ENCODE measurements around the gene NSG1.
A peak's percentile ranks its signal among the peaks of the same experiment; 100 is the strongest.
"Not testable (repeated sequence)": the region's sequence is repeated elsewhere in the genome, so short reads cannot be mapped to it uniquely, and the experiment has no call there.

Gene NSG1

GRCh38 chr4:4347585-4347984 lies 39.3 kb upstream of the NSG1 start:
- no peaks in the 10 kb centered on the region for H3K27me3 ChIP-seq (ENCODE audit: control insufficient read depth, low read length)
- peaks cover 61% of the 10 kb centered on the region for H3K4me1 ChIP-seq (ENCODE audit: control insufficient read depth, low read length)
- H3K9me2 ChIP-seq (replicated peaks; ENCODE audit: control insufficient read depth, low read length) = no peaks in the 10 kb centered on the region
- no peak overlapping the region for H3K4me2 ChIP-seq (ENCODE audit: low read length)
- no peak overlapping the region for H3K4me3 ChIP-seq (ENCODE audit: low read length)
- no peak for TF ChIP-seq EZH2phosphoT487 (IDR thresholded peaks at IDR 0.05; ENCODE audit: borderline replicate concordance, low read length)
- TF ChIP-seq, protein P1, sequence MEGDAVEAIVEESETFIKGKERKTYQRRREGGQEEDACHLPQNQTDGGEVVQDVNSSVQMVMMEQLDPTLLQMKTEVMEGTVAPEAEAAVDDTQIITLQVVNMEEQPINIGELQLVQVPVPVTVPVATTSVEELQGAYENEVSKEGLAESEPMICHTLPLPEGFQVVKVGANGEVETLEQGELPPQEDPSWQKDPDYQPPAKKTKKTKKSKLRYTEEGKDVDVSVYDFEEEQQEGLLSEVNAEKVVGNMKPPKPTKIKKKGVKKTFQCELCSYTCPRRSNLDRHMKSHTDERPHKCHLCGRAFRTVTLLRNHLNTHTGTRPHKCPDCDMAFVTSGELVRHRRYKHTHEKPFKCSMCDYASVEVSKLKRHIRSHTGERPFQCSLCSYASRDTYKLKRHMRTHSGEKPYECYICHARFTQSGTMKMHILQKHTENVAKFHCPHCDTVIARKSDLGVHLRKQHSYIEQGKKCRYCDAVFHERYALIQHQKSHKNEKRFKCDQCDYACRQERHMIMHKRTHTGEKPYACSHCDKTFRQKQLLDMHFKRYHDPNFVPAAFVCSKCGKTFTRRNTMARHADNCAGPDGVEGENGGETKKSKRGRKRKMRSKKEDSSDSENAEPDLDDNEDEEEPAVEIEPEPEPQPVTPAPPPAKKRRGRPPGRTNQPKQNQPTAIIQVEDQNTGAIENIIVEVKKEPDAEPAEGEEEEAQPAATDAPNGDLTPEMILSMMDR (IDR thresholded peaks at IDR 0.05; ENCODE audit: low read depth, low read length, poor library complexity, severe bottlenecking) = no peak
- peaks cover 5% of the 10 kb centered on the region; the same call in 1 of the 2 replicates for H3K9me3 ChIP-seq (ENCODE audit: control insufficient read depth, insufficient read depth, low read length)
- no peaks in the 10 kb centered on the region for H4K20me1 ChIP-seq (ENCODE audit: control insufficient read depth, insufficient read depth, low read depth, low read length)
- H3K79me2 ChIP-seq (ENCODE audit: control insufficient read depth, low read length) = no peaks in the 10 kb centered on the region
- H3F3A ChIP-seq (ENCODE audit: control insufficient read depth, insufficient read depth) = peaks cover 14% of the 10 kb centered on the region
- peak overlapping the region; percentile 34 for H3K27ac ChIP-seq (ENCODE audit: low read depth, low read length)
- peaks cover 6% of the 10 kb centered on the region for H3K36me3 ChIP-seq (ENCODE audit: control insufficient read depth, low read length)

DNA sequence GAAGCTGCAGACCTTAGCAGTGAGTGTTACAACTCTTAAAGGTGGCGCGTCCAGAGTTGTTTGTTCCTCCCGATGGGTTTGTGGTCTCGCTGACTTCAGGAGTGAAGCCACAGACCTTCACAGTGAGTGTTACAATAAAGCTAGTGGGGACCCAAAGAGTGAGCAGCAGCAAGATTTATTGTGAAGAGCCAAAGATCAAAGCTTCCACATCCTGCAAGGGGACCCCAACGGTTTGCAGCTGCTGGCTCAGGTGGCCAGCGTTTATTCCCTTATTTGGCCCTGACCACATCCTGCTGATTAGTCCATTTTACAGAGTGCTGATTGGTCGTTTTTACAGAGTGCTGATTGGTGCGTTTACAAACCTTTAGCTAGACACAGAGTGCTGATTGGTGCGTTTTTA lies 38.3 kb upstream of the NSG1 start:
- H3F3A ChIP-seq (ENCODE audit: control insufficient read depth, insufficient read depth) = peaks cover 14% of the 10 kb centered on the region
- not testable (repeated sequence) for H3K36me3 ChIP-seq (ENCODE audit: control insufficient read depth, low read length); H4K20me1 ChIP-seq (ENCODE audit: control insufficient read depth, insufficient read depth, low read depth, low read length); H3K4me3 ChIP-seq (ENCODE audit: low read length); H3K27me3 ChIP-seq (ENCODE audit: control insufficient read depth, low read length); H3K79me2 ChIP-seq (ENCODE audit: control insufficient read depth, low read length); H3K9me3 ChIP-seq (ENCODE audit: control insufficient read depth, insufficient read depth, low read length); H3K9me2 ChIP-seq (replicated peaks; ENCODE audit: control insufficient read depth, low read length); H3K4me2 ChIP-seq (ENCODE audit: low read length)
- H3K27ac ChIP-seq (ENCODE audit: low read depth, low read length) = peak overlapping the region; percentile 34
- H3K4me1 ChIP-seq (ENCODE audit: control insufficient read depth, low read length) = peaks cover 51% of the 10 kb centered on the region

DNA sequence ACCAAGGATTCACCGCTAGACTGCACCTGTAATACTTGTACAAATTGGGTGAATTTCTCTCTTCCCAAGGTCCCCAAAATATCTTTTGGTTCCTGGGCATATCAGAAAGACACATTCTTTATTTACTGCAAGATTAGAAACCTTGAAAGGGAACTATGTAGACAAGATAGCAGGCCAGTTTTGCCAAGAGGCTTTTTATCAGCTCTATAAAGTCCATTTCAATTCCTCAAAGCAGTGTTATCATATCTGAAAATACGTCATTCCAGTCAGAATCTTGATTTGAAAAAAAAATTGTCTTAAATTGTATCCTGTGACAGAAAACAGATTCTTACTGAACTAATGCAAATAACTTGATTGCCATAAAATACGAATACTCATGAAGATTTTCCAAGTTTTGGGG lies 37.0 kb upstream of the NSG1 start:
- TF ChIP-seq EZH2phosphoT487 (IDR thresholded peaks at IDR 0.05; ENCODE audit: borderline replicate concordance, low read length) = no peak
- TF ChIP-seq, protein P1 (IDR thresholded peaks at IDR 0.05; ENCODE audit: low read depth, low read length, poor library complexity, severe bottlenecking) = no peak
- H3F3A ChIP-seq (ENCODE audit: control insufficient read depth, insufficient read depth) = peaks cover 11% of the 10 kb centered on the region
- no peaks in the 10 kb centered on the region for H3K9me2 ChIP-seq (replicated peaks; ENCODE audit: control insufficient read depth, low read length)
- H3K27me3 ChIP-seq (ENCODE audit: control insufficient read depth, low read length) = no peaks in the 10 kb centered on the region
- peaks cover 5% of the 10 kb centered on the region; the same call in 1 of the 2 replicates for H3K9me3 ChIP-seq (ENCODE audit: control insufficient read depth, insufficient read depth, low read length)
- no peak overlapping the region for H3K4me2 ChIP-seq (ENCODE audit: low read length)
- no peak overlapping the region for H3K27ac ChIP-seq (ENCODE audit: low read depth, low read length)
- H3K4me1 ChIP-seq (ENCODE audit: control insufficient read depth, low read length) = peaks cover 38% of the 10 kb centered on the region
- no peaks in the 10 kb centered on the region for H3K79me2 ChIP-seq (ENCODE audit: control insufficient read depth, low read length)
- no peaks in the 10 kb centered on the region for H4K20me1 ChIP-seq (ENCODE audit: control insufficient read depth, insufficient read depth, low read depth, low read length)
- H3K4me3 ChIP-seq (ENCODE audit: low read length) = no peak overlapping the region
- H3K36me3 ChIP-seq (ENCODE audit: control insufficient read depth, low read length) = peaks cover 6% of the 10 kb centered on the region

DNA sequence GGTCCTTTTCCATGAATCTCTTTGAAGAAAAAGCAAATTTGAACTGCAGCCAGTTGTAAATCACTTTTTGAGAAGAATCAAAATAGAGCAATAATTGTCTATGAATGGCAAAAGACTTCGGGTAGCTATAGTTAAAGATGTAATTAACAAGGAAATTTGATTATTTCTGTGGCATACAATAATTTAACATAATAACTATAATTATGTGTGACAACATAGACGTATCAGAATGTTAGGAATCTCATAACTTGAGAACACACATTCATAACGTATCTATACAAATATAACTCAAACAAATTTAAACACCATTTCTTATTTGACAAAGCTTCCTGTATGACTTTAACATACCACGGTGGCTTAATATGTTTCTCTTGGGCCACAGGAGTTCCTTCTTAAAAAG lies 36.0 kb upstream of the NSG1 start:
- Histone ChIP-seq H3K27ac (ENCODE audit: low read depth, low read length) (no peak overlapping the region), H3K9me3 (ENCODE audit: control insufficient read depth, insufficient read depth, low read length) (peaks cover 5% of the 10 kb centered on the region; the same call in 1 of the 2 replicates), H3K36me3 (ENCODE audit: control insufficient read depth, low read length) (peaks cover 1% of the 10 kb centered on the region; the same call in 1 of the 2 replicates), H3K4me3 (ENCODE audit: low read length) (no peak overlapping the region), H3K4me1 (ENCODE audit: control insufficient read depth, low read length) (peaks cover 28% of the 10 kb centered on the region), H3K27me3 (ENCODE audit: control insufficient read depth, low read length) (no peaks in the 10 kb centered on the region), H3K4me2 (ENCODE audit: low read length) (no peak overlapping the region), H3F3A (ENCODE audit: control insufficient read depth, insufficient read depth) (peaks cover 4% of the 10 kb centered on the region; the same call in 1 of the 2 replicates), H3K9me2 (replicated peaks; ENCODE audit: control insufficient read depth, low read length) (no peaks in the 10 kb centered on the region), H3K79me2 (ENCODE audit: control insufficient read depth, low read length) (no peaks in the 10 kb centered on the region), H4K20me1 (ENCODE audit: control insufficient read depth, insufficient read depth, low read depth, low read length) (no peaks in the 10 kb centered on the region)
- TF ChIP-seq, protein P1 (IDR thresholded peaks at IDR 0.05; ENCODE audit: low read depth, low read length, poor library complexity, severe bottlenecking) = no peak
- no peak for TF ChIP-seq EZH2phosphoT487 (IDR thresholded peaks at IDR 0.05; ENCODE audit: borderline replicate concordance, low read length)

All from DOHH2 (cell line).